WI38 (cell line): Measurements from ENCODE around the gene POGK.

ENCODE experiments used
- H3K4me3 ChIP-seq: 2 replicates; pipeline ENCODE4 v1.5.1; 2011; ENCODE audit warnings: low read depth, mild to moderate bottlenecking, control low read depth, low read length
- CTCF ChIP-seq: IDR thresholded peaks from 2 replicates; pipeline ENCODE4 v1.5.1; 2012; ENCODE audit warnings: low read depth, mild to moderate bottlenecking, control low read depth, low read length

The POGK gene

GRCh38 chr1:166903232-166903631 is 64.0 kb downstream of the POGK start:
- TF ChIP-seq CTCF = no peak
- H3K4me3 ChIP-seq = no peak overlapping the region

GRCh38 chr1:166905136-166905535 is 65.9 kb downstream of the POGK start:
- no peak for TF ChIP-seq CTCF
- no peak overlapping the region for H3K4me3 ChIP-seq

GRCh38 chr1:166905900-166906299 is 66.6 kb downstream of the POGK start:
- H3K4me3 ChIP-seq = no peak overlapping the region
- TF ChIP-seq CTCF = no peak
